Stomach (tissue), 9 donors: Measurements from ENCODE around the gene ZC2HC1B. TPM values are rescaled to one million over a fixed set of nuclear protein-coding genes. Genes with fewer than 3 reads are reported as not detected.

ENCODE experiments used
- DNase-seq, 2 donors: peaks; one replicate each; pipeline versions ENCODE4 v3.0.0 to v3.0.0-alpha.2; 2013 to 2019
- H3K27ac ChIP-seq, 5 donors: fragments of 200-600 bp in 4 of 5; sonication (generic) in 4 of 5; one replicate each; pipeline ENCODE4 v1.5.1; 2013 to 2019; ENCODE audit warnings: mild to moderate bottlenecking in 1 of 5, moderate library complexity in 1 of 5
- H3K27me3 ChIP-seq, 3 donors: fragments of 200-600 bp; sonication (generic); one replicate each; pipeline ENCODE4 v1.5.1; 2017 to 2019; ENCODE audit warnings: mixed run types in 1 of 3
- H3K36me3 ChIP-seq, 4 donors: fragments of 200-600 bp; sonication (generic); 1 replicate in 3 of 4; 2 replicates in 1 of 4; pipeline ENCODE4 v1.5.1; 2016 to 2019
- H3K4me1 ChIP-seq, 4 donors: fragments of 200-600 bp; sonication (generic); one replicate each; pipeline ENCODE4 v1.5.1; 2016 to 2019
- H3K4me3 ChIP-seq, 4 donors: fragments of 200-600 bp; sonication (generic) in 3 of 4; one replicate each; pipeline ENCODE4 v1.5.1; 2016 to 2019; ENCODE audit warnings: mild to moderate bottlenecking in 1 of 4
- H3K9me3 ChIP-seq, 4 donors: fragments of 200-600 bp; sonication (generic); one replicate each; pipeline ENCODE4 v1.5.1; 2016 to 2019
- CTCF ChIP-seq, 7 experiments: fragments of 450-650 bp in 4 of 7; fragments of 200-600 bp in 3 of 7; sonication (generic) in 3 of 7; IDR thresholded peaks; one replicate each; pipeline ENCODE4 v1.5.1; 2016 to 2019; ENCODE audit warnings: antibody characterized with exemption in 7 of 7, control low read depth in 2 of 7, mild to moderate bottlenecking in 1 of 7
- EP300 ChIP-seq: sonication (generic); formaldehyde crosslinking; IDR thresholded peaks from one replicate; pipeline ENCODE4 v1.6.1; 2017; ENCODE audit warnings: antibody characterized with exemption
- POLR2A ChIP-seq, 4 donors: fragments of 450-650 bp; IDR thresholded peaks; one replicate each; pipeline ENCODE4 v1.6.1; 2016; ENCODE audit warnings: antibody characterized with exemption in 4 of 4, control low read depth in 2 of 4, mild to moderate bottlenecking in 1 of 4, moderate library complexity in 1 of 4
- POLR2AphosphoS5 ChIP-seq, 3 donors: sonication (generic); formaldehyde crosslinking; IDR thresholded peaks; one replicate each; pipeline ENCODE4 v1.6.1; 2016; ENCODE audit warnings: antibody characterized with exemption in 3 of 3
- WGBS, 5 donors: extraction: QIAGEN DNeasy Blood & Tissue Kit in 3 of 5; methylation state at CpG; one replicate each; pipeline versions ENCODE4 v1.1.5 to v1.1.7; 2013 to 2018; 5-methylcytosine and 5-hydroxymethylcytosine counted together
- intact Hi-C: fragments of 100-400 bp; cut with DNase I; formaldehyde crosslinking; loops from one replicate; pipeline ENCODE4 v1.15.1; 2023; ENCODE audit warnings: low total_unique reads
- polyA plus RNA-seq, 3 donors: library from polyadenylated mRNA; stranded (reverse); fragments of 200-250 nt; gene quantifications; one replicate each; pipeline ENCODE4 v1.2.3, GENCODE V29; 2013
- total RNA-seq, 5 donors: library from RNA; depleted of rRNA; stranded (reverse); fragments of >200 nt; gene quantifications; one replicate each; pipeline versions ENCODE4 v1.1.0 to v1.2.3, GENCODE V29; 2014 to 2016
- donor health status: healthy with polysubstance abuse.
- donor health status: Bipolar disorder and iron deficiency.
- donor health status: healthy.

The ZC2HC1B gene
- total and polyA plus RNA-seq, 8 donors = 0.92 to 1.8 TPM; not detected in 6

GRCh38 chr6:143952947-143953701 is 88.8 kb downstream of the ZC2HC1B start:
- no peak for DNase-seq
- Histone ChIP-seq H3K27ac (no peak overlapping the region), H3K4me1 (peaks cover 0 to 9% (median 0%) of the 10 kb centered on the region in 4 donors), H3K4me3 (no peak overlapping the region), H3K27me3 (no peaks in the 10 kb centered on the region), H3K36me3 (peaks cover 0 to 13% (median 5%) of the 10 kb centered on the region in 4 donors), H3K9me3 (no peaks in the 10 kb centered on the region)
- WGBS, 5 donors = 63 to 82% (median 77%) methylated on average over 4 of the region's 4 CpGs
- TF ChIP-seq POLR2A (IDR thresholded peaks at IDR 0.05) (no peak), EP300 (no peak), CTCF (IDR thresholded peaks at IDR 0.05) (no peak), POLR2AphosphoS5 (IDR thresholded peaks at IDR 0.05) (no peak)
- intact Hi-C loops = no loop called here

- H3K9me3 ChIP-seq = no peaks in the 10 kb centered on the region
- 84 to 87% (median 85%) methylated on average over 4 of the region's 4 CpGs for WGBS, 5 donors
- H3K27me3 ChIP-seq = no peaks in the 10 kb centered on the region
- peaks cover 0 to 9% (median 0%) of the 10 kb centered on the region in 4 donors for H3K4me1 ChIP-seq
- H3K4me3 ChIP-seq = no peak overlapping the region
- no peak for TF ChIP-seq CTCF (IDR thresholded peaks at IDR 0.05)
- TF ChIP-seq EP300 = no peak
- TF ChIP-seq POLR2AphosphoS5 (IDR thresholded peaks at IDR 0.05) = no peak
- no peak for TF ChIP-seq POLR2A (IDR thresholded peaks at IDR 0.05)
- no peak for DNase-seq
- peaks cover 0 to 17% (median 0%) of the 10 kb centered on the region in 4 donors for H3K36me3 ChIP-seq
- intact Hi-C loops = no loop called here
- no peak overlapping the region for H3K27ac ChIP-seq
Measured at GRCh38 chr6:143953922-143954321, 89.6 kb downstream of the ZC2HC1B start.

DNA sequence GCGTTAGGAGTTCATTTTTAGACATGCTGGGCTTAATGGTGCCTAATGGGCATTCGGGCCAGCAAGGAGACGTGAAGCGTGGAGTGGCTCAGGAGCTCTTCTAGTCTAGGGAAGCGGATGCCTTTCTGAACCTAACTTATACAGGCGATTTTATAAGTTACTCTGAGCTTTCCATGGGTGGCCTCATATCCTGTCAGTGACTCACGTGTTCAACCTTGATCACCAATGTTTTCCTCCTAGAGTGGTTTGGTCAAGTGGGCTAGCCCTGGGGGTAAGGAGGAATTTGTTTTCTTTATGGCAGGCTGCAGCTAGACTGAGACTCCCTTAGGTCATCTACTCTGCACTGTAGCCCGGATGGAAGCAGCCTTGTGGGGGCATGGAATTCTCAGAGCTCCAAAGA is 91.7 kb downstream of the ZC2HC1B start:
- peaks cover 0 to 10% (median 0%) of the 10 kb centered on the region in 4 donors for H3K36me3 ChIP-seq
- H3K4me1 ChIP-seq = peaks cover 0 to 9% (median 0%) of the 10 kb centered on the region in 4 donors
- no peak overlapping the region for H3K27ac ChIP-seq
- H3K4me3 ChIP-seq = no peak overlapping the region
- WGBS, 5 donors = 92 to 96% (median 92%) methylated on average over 8 of the region's 8 CpGs
- H3K27me3 ChIP-seq = no peaks in the 10 kb centered on the region
- intact Hi-C loops = no loop called here
- DNase-seq = no peak
- H3K9me3 ChIP-seq = no peaks in the 10 kb centered on the region
- TF ChIP-seq POLR2A (IDR thresholded peaks at IDR 0.05) (no peak), CTCF (IDR thresholded peaks at IDR 0.05) (no peak), EP300 (no peak), POLR2AphosphoS5 (IDR thresholded peaks at IDR 0.05) (no peak)

- TF ChIP-seq POLR2AphosphoS5 (IDR thresholded peaks at IDR 0.05) = no peak
- no peak for TF ChIP-seq POLR2A (IDR thresholded peaks at IDR 0.05)
- no peak for TF ChIP-seq CTCF (IDR thresholded peaks at IDR 0.05)
- TF ChIP-seq EP300 = no peak
- Histone ChIP-seq H3K27me3 (no peaks in the 10 kb centered on the region), H3K4me3 (no peak overlapping the region), H3K4me1 (peaks cover 0 to 9% (median 0%) of the 10 kb centered on the region in 4 donors), H3K36me3 (peaks cover 0 to 10% (median 0%) of the 10 kb centered on the region in 4 donors), H3K27ac (no peak overlapping the region), H3K9me3 (no peaks in the 10 kb centered on the region)
- no peak for DNase-seq
- 60 to 70% (median 64%) methylated on average over 4 of the region's 4 CpGs for WGBS, 5 donors
- intact Hi-C loops = no loop called here
Measured at GRCh38 chr6:143957679-143958274, 93.5 kb downstream of the ZC2HC1B start.
